K562 (cell line): ENCODE results near the gene DIP2C. TPM values are rescaled to one million over a fixed set of nuclear protein-coding genes. Genes with fewer than 3 reads are reported as not detected.

Experiments used
- AFF4 ChIP-seq: sonication (generic); formaldehyde crosslinking; IDR thresholded peaks from 2 replicates; pipeline ENCODE4 v1.8.0; 2023; ENCODE audit warnings: mild to moderate bottlenecking, missing genetic modification reagents
- BMI1 ChIP-seq: fragments of 150-350 bp; IDR thresholded peaks from 2 replicates; pipeline ENCODE4 v1.6.1; 2014; ENCODE audit warnings: low read length
- CHAMP1 ChIP-seq: fragments of 450-650 bp; IDR thresholded peaks from 2 replicates; pipeline ENCODE4 v1.6.1; 2016; ENCODE audit warnings: mild to moderate bottlenecking
- CHD7 ChIP-seq: fragments of 200-600 bp; sonication (generic); IDR thresholded peaks from one replicate; pipeline ENCODE4 v1.6.1; 2012; ENCODE audit warnings: mild to moderate bottlenecking, low read depth, low read length, inconsistent platforms
- ETS2 ChIP-seq: IDR thresholded peaks from 2 replicates; pipeline ENCODE4 v1.6.1; 2016; ENCODE audit warnings: borderline replicate concordance, missing genetic modification characterization, mild to moderate bottlenecking, moderate library complexity, missing compliant biosample characterization; ENCODE audit not compliant: poor library complexity, severe bottlenecking
- KLF13 ChIP-seq: fragments of 450-650 bp; IDR thresholded peaks from 2 replicates; pipeline ENCODE4 v1.6.1; 2016; ENCODE audit warnings: missing genetic modification characterization, low read depth, mild to moderate bottlenecking, missing compliant biosample characterization, moderate library complexity, borderline replicate concordance
- KLF6 ChIP-seq: fragments of 250-450 bp; sonication (Bioruptor Pico); IDR thresholded peaks from 2 replicates; pipeline ENCODE4 v1.4.0; 2020; ENCODE audit warnings: mild to moderate bottlenecking, moderate library complexity, borderline replicate concordance
- ZNF263 ChIP-seq: sonication (generic); formaldehyde crosslinking; IDR thresholded peaks from 2 replicates; pipeline ENCODE4 v1.8.0; 2022; ENCODE audit warnings: mild to moderate bottlenecking, missing genetic modification reagents, borderline replicate concordance
- ZNF764 ChIP-seq: fragments of 250-450 bp; sonication (Bioruptor Pico); IDR thresholded peaks from 2 replicates; pipeline ENCODE4 v1.4.0; 2020; ENCODE audit warnings: low read depth, mild to moderate bottlenecking, moderate library complexity
- polyA plus RNA-seq, 8 experiments: library from polyadenylated mRNA; depleted of rRNA in 4 of 8; stranded (reverse) in 5 of 8; unstranded in 3 of 8; fragments of >200 nt; fragmentation: Nextera tagmentation in 2 of 8; fragmentation: Illumina TruSeq in 1 of 8; extraction: Ambion mirVana in 2 of 8; extraction: Trizol in 1 of 8; gene quantifications; 2 replicates each; pipeline versions ENCODE4 v1.2.1 to v1.2.3, GENCODE V29; 2011 to 2014; ENCODE audit warnings: inconsistent platforms in 1 of 8, missing spikeins in 1 of 8
- total RNA-seq, 7 experiments: library from RNA; depleted of rRNA in 6 of 7; stranded (reverse); fragments of >200 nt in 6 of 7; fragmentation: Illumina TruSeq in 2 of 7; extraction: Trizol in 2 of 7; gene quantifications; 2 replicates each; pipeline versions ENCODE4 v1.2.1 to v1.2.3, GENCODE V29; 2011 to 2021; ENCODE audit warnings: low replicate concordance in 1 of 7

The DIP2C gene
- total and polyA plus RNA-seq, 9 of the 15 experiments (the other 6 are each of a cell fraction or from before 2014, with no cell fraction given) = 0.01 TPM; not detected in 8

- TF ChIP-seq CHD7 = no peak
- no peak for TF ChIP-seq KLF13
- no peak for TF ChIP-seq ZNF764 (CRISPR knock-in tag)
- no peak for TF ChIP-seq ZNF263 (CRISPR knock-in tag)
- no peak for TF ChIP-seq ETS2 (tag)
- TF ChIP-seq BMI1 = no peak
- TF ChIP-seq AFF4 (CRISPR knock-in tag) = no peak
- no peak for TF ChIP-seq CHAMP1
- TF ChIP-seq KLF6 (CRISPR knock-in tag) = no peak
These were observed 364.9 kb downstream of the DIP2C start (continued) for GRCh38 chr10:324593-324992.
